OCI-M1 (cell line): ENCODE data around the gene RRAD.
"Not testable (repeated sequence)": the region's sequence is repeated elsewhere in the genome, so short reads cannot be mapped to it uniquely, and the experiment has no call there.

ENCODE experiments used
- DNase-seq: peaks from one replicate; lab custom pipeline; 2025; lab: John Stamatoyannopoulos, UW

RRAD gene, protein sequence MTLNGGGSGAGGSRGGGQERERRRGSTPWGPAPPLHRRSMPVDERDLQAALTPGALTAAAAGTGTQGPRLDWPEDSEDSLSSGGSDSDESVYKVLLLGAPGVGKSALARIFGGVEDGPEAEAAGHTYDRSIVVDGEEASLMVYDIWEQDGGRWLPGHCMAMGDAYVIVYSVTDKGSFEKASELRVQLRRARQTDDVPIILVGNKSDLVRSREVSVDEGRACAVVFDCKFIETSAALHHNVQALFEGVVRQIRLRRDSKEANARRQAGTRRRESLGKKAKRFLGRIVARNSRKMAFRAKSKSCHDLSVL

DNA sequence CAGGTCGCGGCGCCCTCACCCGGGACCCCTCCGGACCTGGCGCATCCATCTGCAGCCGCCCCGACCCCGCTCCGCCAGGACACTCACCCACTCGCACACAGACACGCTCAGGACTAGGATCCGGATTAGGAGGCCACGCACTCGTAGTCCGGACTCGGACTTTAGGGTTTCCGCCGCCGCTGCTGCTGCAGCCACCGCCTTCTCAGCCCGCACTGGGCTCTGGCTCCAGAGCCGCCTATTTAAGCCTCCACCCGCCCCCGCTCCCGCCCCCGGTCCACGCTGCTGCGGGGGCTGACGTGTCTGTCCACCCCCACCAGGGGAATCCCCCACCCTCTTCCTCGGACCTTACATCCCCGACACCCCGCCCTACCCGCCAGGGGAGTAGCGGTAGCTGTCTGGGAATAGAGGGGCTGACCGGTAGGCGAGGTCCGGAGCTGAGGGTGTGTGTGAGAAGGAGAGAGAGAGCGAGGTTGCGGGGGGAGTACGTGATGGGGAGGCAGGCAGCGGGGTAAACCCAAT lies at the start of gene RRAD:
Gene RRAD, minus strand, starts transcription at position 214 of the 519 bp plus-strand sequence. CDS start 356 bp downstream, outside the sequence.
- DNase-seq: no peak

DNA sequence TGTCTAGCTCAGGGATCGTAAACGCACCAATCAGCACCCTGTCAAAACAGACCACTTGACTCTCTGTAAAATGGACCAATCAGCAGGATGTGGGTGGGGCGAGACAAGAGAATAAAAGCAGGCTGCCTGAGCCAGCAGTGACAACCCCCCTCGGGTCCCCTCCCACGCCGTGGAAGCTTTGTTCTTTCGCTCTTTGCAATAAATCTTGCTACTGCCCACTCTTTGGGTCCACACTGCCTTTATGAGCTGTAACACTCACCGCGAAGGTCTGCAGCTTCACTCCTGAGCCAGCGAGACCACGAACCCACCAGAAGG lies 49.6 kb upstream of the RRAD start:
- not testable (repeated sequence) for DNase-seq

DNA sequence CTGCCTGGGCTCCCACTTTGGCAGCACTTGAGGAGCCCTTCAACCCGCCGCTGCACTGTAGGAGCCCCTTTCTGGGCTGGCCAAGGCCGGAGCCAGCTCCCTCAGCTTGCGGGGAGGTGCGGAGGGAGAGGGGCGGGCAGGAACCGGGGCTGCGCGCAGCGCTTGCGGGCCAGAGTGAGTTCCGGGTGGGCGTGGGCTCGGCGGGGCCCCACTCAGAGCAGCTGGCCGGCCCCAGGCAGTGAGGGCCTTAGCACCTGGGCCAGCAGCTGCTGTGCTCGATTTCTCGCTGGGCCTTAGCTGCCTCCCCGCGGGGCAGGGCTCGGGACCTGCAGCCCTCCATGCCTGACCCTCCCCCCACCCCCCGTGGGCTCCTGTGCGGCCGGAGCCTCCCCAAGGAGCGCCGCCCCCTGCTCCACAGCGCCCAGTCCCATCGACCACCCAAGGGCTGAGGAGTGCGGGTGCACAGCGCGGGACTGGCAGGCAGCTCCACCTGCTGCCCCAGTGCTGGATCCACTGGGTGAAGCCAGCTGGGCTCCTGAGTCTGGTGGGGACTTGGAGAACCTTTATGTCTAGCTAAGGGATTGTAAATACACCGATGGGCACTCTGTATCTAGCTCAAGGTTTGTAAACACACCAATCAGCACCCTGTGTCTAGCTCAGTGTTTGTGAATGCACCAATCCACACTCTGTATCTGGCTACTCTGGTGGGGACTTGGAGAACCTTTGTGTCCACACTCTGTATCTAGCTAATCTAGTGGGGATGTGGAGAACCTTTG lies 49.0 kb upstream of the RRAD start:
- not testable (repeated sequence) for DNase-seq

DNA sequence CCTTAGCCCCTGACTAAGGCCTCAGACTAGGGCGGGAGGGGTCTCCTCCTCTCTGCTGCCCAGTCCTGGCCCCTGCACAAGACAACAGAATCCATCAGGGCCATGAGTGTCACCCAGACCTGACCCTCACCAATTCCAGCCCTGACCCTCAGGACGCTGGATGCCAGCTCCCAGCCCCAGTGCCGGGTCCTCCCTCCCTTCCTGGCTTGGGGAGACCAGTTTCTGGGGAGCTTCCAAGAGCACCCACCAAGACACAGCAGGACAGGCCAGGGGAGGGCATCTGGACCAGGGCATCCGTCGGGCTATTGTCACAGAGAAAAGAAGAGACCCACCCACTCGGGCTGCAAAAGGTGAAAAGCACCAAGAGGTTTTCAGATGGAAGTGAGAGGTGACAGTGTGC lies 48.4 kb upstream of the RRAD start:
- DNase-seq: no peak

- DNase-seq: no peak
Observed at GRCh38 chr16:66972983-66973382, 47.6 kb upstream of the RRAD start.

GRCh38 chr16:66970775-66971720 lies 45.7 kb upstream of the RRAD start:
- DNase-seq: no peak

DNA sequence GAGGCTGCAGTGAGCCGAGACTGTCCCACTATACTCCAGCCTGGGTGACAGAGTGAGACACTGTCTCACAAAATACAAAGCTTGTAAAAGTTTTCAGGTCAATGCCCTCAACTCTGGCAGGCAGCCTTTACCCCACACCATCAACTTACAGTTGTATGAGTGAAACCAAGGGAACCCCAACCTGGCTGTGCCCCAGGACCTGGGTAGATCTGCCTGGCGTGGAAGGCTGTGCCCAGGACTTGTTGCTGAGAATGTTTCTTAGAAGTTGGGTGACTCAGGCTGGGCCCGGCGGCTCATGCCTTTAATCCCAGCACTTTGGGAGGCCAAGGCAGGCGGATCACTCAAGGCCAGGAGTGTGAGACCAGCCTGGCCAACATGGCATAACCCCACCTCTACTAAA lies 43.5 kb upstream of the RRAD start:
- DNase-seq: no peak

DNA sequence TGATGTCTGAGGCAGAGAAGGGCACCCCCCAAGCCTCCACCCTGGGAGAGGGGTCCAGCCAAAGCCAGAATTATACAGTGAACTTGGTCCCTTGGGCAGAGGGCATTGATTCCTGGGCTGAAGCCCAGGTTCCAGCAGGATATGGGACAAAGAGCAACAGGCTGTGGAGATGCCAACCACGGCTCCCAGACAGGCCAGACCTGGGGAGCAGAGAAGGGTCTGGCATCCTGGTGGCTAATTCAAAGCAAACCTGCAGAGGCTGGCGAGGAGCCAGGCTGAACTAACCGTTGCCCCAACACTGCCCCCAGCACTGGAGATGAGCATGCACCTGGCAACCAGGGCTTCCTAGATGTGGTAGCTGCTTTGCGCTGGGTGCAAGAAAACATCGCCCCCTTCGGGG lies 38.7 kb upstream of the RRAD start:
- DNase-seq: no peak

DNA sequence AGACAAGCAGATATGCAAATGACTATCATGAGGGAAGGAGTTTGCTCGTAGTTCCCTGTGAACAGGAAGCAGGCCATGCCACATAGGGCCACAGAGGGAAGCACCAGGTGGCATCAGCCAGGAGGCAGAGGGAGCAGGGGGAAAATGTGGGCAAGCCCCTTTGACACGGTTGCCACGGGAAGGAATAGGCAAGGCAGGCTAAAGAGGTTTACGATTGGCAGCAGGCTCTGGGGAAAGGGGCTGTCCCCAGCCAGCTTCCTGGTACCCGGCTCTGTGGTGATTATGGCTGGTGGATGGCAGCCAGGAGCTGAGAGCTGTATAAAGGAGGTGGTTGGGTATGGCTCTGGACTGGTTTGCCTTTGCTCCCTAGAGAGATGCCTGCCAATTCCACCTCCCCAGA lies 36.6 kb upstream of the RRAD start:
- DNase-seq: no peak

DNA sequence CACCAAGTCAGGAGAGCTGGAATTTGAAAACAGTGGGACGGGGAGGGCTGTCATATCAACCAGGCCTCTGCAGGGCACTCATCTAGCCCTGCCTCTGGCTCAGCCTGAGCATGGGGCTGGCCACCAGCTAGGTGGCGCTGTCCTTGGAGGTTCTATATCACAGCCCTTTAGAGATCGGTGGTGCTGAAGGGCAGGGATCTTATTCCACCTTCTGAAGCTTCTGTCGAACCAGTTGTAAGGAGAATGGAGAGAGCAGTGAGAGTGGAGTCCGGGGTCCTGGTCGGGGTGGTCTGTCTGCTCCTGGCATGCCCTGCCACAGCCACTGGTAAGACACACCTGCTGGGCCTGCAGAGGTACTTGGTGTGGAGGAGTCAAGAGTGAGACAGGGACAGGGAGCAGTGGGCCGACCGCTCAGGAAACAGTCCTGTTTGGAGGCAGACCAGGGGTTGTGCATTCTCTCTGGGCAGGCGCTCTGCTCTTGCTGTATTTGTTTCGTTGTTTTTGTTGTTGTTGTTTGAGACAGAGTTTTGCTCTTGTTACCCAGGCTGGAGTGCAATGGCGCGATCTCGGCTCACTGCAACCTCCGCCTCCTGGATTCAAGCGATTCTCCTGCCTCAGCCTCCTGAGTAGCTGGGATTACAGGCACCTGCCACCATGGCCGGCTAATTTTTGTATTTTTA lies 35.9 kb upstream of the RRAD start, which contains the start of gene CES3:
Gene CES3, plus strand, starts transcription at position 202 of the 680 bp plus-strand sequence. Its CDS starts 42 bp downstream, at position 244.
- DNase-seq: peak; percentile 93

DNA sequence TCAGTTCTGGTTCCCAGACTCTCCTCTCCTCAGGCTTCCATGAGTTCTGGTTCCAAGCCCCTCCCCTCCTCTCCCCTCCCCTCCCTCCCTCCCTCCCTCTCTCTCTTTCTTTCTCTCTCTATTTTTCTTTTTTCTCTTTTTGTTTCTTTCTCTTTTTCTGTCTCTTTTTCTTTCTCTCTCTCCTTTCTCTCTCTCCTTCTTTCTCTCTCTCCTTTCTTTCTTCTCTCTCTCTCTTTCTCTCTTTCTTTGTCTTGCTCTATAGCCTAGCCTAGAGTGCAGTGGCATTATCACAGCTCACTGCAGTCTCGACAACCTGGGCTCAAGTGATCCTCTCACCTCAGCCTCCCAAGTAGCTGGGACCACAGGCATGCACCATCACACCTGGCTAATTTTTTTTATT lies 34.9 kb upstream of the RRAD start:
- DNase-seq: no peak

- DNase-seq: no peak
Observed at GRCh38 chr16:66959704-66960161, 34.4 kb upstream of the RRAD start.

GRCh38 chr16:66958857-66959703 lies 33.7 kb upstream of the RRAD start:
- no peak for DNase-seq

DNA sequence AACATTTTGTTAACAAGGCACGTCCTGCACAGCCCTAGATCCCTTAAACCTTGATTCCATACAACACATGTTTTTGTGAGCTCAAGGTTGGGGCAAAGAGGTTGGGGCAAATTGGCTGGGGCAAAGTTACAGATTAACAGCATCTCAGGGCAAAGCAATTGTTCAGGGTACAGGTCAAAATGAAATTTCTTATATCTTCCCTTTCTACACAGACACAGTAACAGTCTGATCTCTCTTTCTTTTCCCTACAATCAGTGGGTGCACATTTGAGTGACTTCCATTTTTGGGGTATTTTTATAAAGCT lies 30.8 kb upstream of the RRAD start:
- DNase-seq: not testable (repeated sequence)

- peak; percentile 31 for DNase-seq
Observed at GRCh38 chr16:66955363-66956153, 30.2 kb upstream of the RRAD start.

DNA sequence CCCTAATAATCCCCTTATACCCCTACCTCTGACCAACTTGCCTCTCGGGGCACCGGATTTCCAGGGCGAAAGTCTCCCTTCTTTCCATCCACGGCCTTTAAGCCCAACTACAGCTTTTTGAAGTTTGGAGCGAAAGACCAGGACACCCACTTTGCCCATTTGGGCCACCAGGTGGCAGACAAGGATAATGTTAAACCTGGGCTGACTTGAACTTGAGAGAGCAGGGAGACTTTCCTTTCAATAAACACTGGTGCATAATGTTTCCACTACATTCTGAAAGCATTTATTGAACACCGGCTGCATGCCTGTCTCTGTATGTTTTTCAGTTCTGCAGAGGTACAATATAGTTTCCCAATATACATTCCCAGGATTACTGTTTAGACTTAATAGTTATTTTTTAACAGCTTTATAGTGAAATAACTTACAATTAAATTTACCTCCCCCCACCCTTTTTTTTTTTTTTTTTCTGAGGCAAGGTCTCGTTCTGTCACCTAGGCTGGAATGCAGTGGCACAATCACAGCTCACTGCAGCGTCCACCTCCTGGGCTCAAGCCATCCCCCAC lies 28.8 kb upstream of the RRAD start:
- peak; percentile 88 for DNase-seq

DNA sequence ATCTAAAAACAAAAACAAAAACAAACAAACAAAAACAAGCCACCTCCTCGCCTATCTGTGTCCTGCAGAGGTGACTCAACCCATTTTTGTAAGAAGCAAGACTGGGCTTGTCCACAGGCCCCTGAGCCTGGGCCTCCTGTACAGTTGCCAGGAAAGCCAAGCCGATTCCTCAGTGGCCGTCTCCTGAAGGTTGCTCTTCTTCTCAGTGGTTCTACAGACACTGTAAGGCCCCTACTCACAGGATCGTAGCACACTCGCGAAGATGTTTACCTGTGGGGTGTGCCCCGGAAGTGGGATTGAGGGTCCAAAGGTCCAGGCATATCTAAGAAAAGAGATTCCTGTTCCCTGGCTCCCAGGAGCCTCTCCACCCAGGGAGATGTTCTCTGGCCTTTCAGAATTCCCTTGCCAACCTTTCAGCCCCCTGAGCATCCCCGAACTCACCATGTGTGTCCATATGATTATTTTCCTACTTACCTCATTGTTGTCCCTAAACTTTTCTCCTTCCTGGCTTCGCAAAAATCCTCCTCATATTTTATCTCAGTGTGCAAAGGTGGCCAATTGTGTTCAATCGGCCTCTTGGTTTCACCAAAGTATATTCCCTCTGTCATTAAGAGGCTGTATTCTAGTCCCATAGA lies 28.2 kb upstream of the RRAD start:
- DNase-seq: no peak

GRCh38 chr16:66952430-66953110 lies 27.2 kb upstream of the RRAD start:
- DNase-seq: no peak
